ENCODE measurements around the gene EHBP1L1.

DNA sequence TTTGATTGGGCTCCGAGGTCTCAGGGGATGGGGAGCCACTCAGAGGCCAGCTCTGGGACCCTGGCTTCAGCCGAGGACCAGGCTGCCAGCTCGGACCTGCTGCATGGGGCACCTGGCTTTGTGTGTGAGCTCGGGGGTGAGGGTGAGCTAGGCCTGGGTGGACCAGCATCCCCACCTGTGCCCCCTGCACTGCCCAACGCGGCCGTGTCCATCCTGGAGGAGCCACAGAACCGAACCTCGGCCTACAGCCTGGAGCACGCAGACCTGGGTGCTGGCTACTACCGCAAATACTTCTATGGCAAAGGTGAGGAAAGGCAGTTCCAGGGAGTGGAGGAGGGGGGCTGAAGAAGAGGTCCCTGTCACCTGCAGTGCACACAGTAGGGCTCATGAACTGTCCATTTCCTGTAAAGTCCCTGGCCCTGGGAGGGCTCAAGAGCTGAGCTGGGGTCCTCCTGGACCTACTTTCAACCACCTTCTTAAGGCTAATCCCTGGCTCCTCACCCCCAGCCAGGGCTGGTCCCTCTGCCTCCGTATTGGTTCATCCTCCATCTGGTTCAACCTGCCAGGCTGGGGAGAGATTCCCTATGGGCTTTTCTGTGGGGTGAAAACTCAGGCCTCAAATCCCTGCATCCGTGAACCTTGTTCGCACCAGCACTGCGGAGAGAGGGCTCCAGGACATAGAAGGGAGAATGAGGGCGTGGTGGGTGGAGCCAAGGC lies 65.6 kb downstream of the EHBP1L1 start:
- TF ChIP-seq, protein P1, sequence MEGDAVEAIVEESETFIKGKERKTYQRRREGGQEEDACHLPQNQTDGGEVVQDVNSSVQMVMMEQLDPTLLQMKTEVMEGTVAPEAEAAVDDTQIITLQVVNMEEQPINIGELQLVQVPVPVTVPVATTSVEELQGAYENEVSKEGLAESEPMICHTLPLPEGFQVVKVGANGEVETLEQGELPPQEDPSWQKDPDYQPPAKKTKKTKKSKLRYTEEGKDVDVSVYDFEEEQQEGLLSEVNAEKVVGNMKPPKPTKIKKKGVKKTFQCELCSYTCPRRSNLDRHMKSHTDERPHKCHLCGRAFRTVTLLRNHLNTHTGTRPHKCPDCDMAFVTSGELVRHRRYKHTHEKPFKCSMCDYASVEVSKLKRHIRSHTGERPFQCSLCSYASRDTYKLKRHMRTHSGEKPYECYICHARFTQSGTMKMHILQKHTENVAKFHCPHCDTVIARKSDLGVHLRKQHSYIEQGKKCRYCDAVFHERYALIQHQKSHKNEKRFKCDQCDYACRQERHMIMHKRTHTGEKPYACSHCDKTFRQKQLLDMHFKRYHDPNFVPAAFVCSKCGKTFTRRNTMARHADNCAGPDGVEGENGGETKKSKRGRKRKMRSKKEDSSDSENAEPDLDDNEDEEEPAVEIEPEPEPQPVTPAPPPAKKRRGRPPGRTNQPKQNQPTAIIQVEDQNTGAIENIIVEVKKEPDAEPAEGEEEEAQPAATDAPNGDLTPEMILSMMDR (IDR thresholded peaks at IDR 0.05), result no peak
- no peak for TF ChIP-seq EP300 (IDR thresholded peaks at IDR 0.05)
